Subcutaneous adipose tissue (tissue), 4 donors: Measurements from ENCODE around the gene OCSTAMP. TPM values are rescaled to one million over a fixed set of nuclear protein-coding genes. Genes with fewer than 3 reads are reported as not detected.

Experiments
- total RNA-seq, 4 donors: library from RNA; depleted of rRNA; stranded (reverse); fragments of >200 nt; gene quantifications; one replicate each; pipeline ENCODE4 v1.1.0, GENCODE V29; 2016
- TF ChIP-seq, protein P1 (sequence below): fragments of 450-650 bp; IDR thresholded peaks from one replicate; pipeline ENCODE4 v1.5.1; 2016; ENCODE audit warnings: low read depth, mild to moderate bottlenecking, control low read depth, antibody characterized with exemption, moderate library complexity

The OCSTAMP gene
- total RNA-seq, 4 donors from 2014 or later, result not detected

DNA sequence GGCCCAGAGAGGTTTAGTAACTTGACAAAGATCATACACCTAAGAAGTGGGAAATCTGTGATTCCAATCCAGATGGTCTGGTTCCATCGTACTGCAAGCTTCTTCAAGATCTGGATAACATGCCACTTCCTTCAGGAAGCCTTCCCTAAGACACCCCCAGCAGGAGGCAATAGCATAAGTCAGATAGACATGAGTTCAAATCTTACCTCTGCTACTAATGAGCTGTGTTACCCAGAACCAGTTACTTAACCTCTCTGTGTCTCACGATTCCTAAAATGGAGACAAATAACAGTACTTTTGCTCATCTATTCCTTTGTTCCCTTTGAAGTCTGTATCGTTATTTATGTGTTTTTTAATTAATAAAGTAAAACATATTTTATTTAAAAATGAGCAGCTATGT lies 22.3 kb upstream of the OCSTAMP start:
- TF ChIP-seq, protein P1, sequence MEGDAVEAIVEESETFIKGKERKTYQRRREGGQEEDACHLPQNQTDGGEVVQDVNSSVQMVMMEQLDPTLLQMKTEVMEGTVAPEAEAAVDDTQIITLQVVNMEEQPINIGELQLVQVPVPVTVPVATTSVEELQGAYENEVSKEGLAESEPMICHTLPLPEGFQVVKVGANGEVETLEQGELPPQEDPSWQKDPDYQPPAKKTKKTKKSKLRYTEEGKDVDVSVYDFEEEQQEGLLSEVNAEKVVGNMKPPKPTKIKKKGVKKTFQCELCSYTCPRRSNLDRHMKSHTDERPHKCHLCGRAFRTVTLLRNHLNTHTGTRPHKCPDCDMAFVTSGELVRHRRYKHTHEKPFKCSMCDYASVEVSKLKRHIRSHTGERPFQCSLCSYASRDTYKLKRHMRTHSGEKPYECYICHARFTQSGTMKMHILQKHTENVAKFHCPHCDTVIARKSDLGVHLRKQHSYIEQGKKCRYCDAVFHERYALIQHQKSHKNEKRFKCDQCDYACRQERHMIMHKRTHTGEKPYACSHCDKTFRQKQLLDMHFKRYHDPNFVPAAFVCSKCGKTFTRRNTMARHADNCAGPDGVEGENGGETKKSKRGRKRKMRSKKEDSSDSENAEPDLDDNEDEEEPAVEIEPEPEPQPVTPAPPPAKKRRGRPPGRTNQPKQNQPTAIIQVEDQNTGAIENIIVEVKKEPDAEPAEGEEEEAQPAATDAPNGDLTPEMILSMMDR, result no peak

DNA sequence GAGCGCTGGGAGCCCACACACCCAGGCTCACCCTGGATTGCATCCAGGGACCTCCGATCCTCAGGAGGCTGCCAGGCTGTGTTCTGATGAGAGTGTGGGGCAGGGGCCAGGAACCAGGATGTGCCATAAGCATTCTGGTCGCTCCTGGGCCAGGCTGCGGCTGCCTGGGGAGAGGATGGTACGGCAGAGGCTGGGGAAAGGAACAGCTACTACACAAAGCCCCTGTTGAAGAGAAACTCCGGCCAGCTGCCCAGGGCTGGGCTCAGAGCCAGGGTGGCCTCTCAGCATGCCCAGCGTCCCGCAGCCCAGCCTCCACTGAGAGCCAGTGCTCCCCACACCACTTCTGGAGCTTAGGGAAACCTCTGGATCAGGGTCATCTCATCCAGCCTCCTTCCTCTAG lies 21.7 kb upstream of the OCSTAMP start:
- TF ChIP-seq, protein P1, result no peak

DNA sequence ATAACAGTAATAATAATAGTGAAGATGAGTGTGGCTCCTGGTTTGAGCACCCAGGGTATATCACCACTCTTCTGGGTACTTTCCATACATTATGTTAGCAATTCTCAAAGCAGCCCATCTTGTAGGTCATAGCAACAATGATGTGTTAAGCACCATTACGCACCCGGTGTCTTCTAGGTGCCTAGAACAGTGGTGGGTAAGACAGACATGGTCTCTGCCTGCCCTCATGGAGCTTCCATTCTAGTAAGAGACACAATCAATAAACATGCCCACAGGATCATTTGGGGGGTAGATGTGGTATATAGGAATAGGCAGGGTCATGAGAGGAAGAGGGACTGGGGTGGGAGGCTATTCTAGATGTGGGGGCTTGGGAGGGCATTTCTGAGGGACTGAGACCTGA lies 21.0 kb upstream of the OCSTAMP start:
- TF ChIP-seq, protein P1, result no peak

DNA sequence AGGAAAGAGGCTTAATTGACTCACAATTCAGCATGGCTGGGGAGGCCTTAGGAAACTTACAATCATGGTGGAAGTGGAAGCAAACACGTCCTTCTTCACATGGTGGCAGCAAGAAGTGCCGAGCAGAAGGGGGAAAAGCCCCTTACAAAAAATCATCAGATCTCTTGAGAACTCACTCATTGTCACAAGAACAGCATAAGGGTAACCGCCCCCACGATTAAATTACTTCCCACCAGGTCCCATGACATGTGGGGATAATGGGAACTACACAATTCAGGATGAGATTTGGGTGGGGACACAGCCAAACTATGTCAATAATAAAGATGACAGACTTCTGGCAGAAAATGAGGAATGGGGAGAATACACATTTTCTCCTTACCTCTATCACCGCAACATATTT lies 20.5 kb upstream of the OCSTAMP start:
- TF ChIP-seq, protein P1, result no peak

DNA sequence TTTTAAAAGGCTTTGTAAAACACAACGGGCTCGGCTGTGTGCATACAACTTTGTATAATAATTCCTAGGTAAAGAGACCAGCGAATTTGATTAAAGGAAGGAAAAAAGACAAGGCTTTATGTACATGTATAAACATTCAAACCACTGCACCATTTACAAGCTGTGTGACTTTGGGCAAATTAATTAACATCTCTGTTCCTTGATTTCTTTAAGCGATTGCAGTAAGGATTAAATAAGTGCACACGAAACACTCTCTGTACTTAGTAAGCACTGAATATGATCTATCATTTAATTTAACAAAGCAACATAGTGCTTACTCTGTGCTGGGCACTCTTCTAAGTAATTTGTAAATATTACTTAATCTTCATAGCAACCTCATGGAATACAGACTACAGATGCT lies 19.5 kb upstream of the OCSTAMP start:
- TF ChIP-seq, protein P1, result no peak

DNA sequence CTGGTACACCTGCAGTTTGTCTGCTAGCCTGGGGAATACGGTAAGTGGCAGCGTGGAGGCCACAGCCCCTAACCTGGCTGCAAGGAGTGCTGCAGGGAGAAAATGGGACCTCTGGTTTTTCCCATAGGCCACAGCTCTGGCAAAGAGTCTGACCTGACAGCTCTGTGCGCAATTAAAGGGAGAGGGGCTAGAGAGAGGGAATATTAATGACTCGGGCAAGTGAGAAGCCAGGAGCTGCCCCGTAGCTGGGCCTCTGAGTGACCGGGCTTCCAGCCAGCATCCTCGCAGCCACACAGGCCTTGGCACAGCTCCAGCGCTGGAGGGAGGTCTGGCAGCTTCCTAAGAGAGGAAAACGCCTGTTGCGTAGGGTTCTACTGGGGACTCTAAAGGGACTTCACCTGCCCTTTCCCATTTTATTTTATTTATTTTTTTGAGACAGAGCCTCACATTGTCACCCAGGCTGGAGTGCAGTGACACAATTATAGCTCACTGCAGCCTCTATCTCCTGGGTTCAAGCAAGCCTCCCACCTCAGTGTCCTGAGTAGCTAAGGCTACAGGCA lies 18.2 kb upstream of the OCSTAMP start:
- TF ChIP-seq, protein P1, result no peak

DNA sequence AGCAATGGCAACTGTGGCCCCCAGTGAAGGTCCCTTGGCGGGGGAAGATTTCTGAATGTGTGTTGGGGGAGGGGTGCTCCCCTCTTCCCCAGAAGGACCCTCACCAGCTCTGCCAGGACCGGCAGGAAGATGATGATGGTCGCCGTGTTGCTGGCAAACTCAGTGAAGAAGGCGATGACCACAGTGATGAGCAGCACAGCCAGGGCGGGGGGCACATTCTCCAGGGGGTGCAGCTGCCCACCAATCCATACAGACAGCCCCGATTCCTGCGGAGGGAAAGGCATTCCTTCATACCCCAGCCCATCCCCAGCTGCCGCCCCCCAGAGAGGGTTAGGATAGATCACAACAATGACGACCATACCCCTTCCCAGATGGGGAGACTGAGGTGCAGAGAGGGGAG lies 15.7 kb upstream of the OCSTAMP start:
- TF ChIP-seq, protein P1, result no peak
